NB4 (cell line): ENCODE measurements around the gene MAGEA1.
"Not testable (repeated sequence)": the region's sequence is repeated elsewhere in the genome, so short reads cannot be mapped to it uniquely, and the experiment has no call there.

ENCODE experiments used
- MYC ChIP-seq: IDR thresholded peaks from 2 replicates; pipeline ENCODE4 v1.6.1; 2011; ENCODE audit warnings: low read depth, low read length
- POLR2A ChIP-seq: IDR thresholded peaks from 2 replicates; pipeline ENCODE4 v1.6.1; 2011; ENCODE audit warnings: mild to moderate bottlenecking; ENCODE audit not compliant: insufficient read length; ENCODE audit errors: extremely low read depth
- TF ChIP-seq, protein P1 (sequence below): IDR thresholded peaks from 2 replicates; pipeline ENCODE4 v1.6.1; 2011; ENCODE audit warnings: low read depth, low read length
- TF ChIP-seq, protein P2 (sequence below): IDR thresholded peaks from one replicate; pipeline ENCODE4 v1.5.1; 2012; ENCODE audit warnings: low read depth, low read length

DNA sequence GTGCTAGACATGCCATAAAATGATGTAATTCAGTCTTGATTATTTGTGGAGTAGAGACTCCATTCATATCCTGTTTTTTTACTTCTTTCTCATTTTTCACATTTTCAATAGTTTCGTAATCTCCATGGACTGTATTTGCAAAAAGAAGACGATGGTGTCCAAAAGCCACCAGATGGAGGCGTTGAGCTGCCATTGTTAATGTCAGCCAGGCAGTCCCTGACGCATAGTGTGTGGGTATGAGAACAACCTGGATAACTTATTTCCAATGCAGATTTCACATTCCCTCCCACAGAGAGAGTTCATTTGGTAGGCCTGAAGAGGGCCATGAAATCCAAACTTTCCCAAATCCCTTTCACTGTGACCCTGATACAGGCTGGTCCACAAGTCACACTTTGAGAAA, 40.0 kb upstream of the MAGEA1 start:
- TF ChIP-seq, protein P1, sequence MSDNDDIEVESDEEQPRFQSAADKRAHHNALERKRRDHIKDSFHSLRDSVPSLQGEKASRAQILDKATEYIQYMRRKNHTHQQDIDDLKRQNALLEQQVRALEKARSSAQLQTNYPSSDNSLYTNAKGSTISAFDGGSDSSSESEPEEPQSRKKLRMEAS: not testable (repeated sequence)
- TF ChIP-seq POLR2A, MYC: not testable (repeated sequence)
- TF ChIP-seq, protein P2, sequence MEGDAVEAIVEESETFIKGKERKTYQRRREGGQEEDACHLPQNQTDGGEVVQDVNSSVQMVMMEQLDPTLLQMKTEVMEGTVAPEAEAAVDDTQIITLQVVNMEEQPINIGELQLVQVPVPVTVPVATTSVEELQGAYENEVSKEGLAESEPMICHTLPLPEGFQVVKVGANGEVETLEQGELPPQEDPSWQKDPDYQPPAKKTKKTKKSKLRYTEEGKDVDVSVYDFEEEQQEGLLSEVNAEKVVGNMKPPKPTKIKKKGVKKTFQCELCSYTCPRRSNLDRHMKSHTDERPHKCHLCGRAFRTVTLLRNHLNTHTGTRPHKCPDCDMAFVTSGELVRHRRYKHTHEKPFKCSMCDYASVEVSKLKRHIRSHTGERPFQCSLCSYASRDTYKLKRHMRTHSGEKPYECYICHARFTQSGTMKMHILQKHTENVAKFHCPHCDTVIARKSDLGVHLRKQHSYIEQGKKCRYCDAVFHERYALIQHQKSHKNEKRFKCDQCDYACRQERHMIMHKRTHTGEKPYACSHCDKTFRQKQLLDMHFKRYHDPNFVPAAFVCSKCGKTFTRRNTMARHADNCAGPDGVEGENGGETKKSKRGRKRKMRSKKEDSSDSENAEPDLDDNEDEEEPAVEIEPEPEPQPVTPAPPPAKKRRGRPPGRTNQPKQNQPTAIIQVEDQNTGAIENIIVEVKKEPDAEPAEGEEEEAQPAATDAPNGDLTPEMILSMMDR: not testable (repeated sequence)
